HEK293T (cell line): ENCODE results near the gene C14orf132.
"Not testable (repeated sequence)": the region's sequence is repeated elsewhere in the genome, so short reads cannot be mapped to it uniquely, and the experiment has no call there.

ENCODE experiments used
- CTCF ChIA-PET: fragments of 350-600 bp; formaldehyde crosslinking; extraction: SDS; loops from one replicate; lab custom pipeline; 2021; ENCODE audit warnings: antibody characterized with exemption, inconsistent platforms; lab: Yijun Ruan, JAX
- POLR2A ChIA-PET: fragments of 350-600 bp; formaldehyde crosslinking; extraction: SDS; loops from one replicate; lab custom pipeline; 2020; ENCODE audit warnings: antibody characterized with exemption, inconsistent platforms; lab: Yijun Ruan, JAX
- DNase-seq: peaks from one replicate; pipeline ENCODE4 v3.0.0; 2012; ENCODE audit warnings: mixed read lengths; ENCODE audit errors: extremely low spot score
- ARNT ChIP-seq: fragments of 450-650 bp; IDR thresholded peaks from 2 replicates; pipeline ENCODE4 v1.6.1; 2017; ENCODE audit warnings: mild to moderate bottlenecking
- BHLHE40 ChIP-seq: fragments of 450-650 bp; IDR thresholded peaks from 2 replicates; pipeline ENCODE4 v1.6.1; 2016; ENCODE audit warnings: mild to moderate bottlenecking, moderate library complexity, borderline replicate concordance
- CTBP1 ChIP-seq: fragments of 450-650 bp; IDR thresholded peaks from 2 replicates; pipeline ENCODE4 v1.6.1; 2016; ENCODE audit warnings: borderline replicate concordance
- ELF4 ChIP-seq: fragments of 450-650 bp; IDR thresholded peaks from 2 replicates; pipeline ENCODE4 v1.6.1; 2017; ENCODE audit warnings: antibody characterized with exemption
- FOXA1 ChIP-seq: fragments of 450-650 bp; IDR thresholded peaks from 2 replicates; pipeline ENCODE4 v1.6.1; 2016; ENCODE audit warnings: mild to moderate bottlenecking
- FOXK2 ChIP-seq: fragments of 450-650 bp; IDR thresholded peaks from 2 replicates; pipeline ENCODE4 v1.6.1; 2016; ENCODE audit warnings: mild to moderate bottlenecking
- FOXM1 ChIP-seq: fragments of 450-650 bp; IDR thresholded peaks from 2 replicates; pipeline ENCODE4 v1.6.1; 2017; ENCODE audit warnings: mild to moderate bottlenecking, borderline replicate concordance
- HDGF ChIP-seq: fragments of 450-650 bp; IDR thresholded peaks from 2 replicates; pipeline ENCODE4 v1.6.1; 2017; ENCODE audit warnings: antibody characterized with exemption, borderline replicate concordance
- L3MBTL2 ChIP-seq: fragments of 450-650 bp; conservative IDR thresholded peaks from 2 replicates; pipeline ENCODE4 v1.6.1; 2016; ENCODE audit warnings: mild to moderate bottlenecking
- LEF1 ChIP-seq: fragments of 450-650 bp; IDR thresholded peaks from 2 replicates; pipeline ENCODE4 v1.6.1; 2017; ENCODE audit warnings: mild to moderate bottlenecking, borderline replicate concordance
- NFRKB ChIP-seq: fragments of 450-650 bp; IDR thresholded peaks from 2 replicates; pipeline ENCODE4 v1.6.1; 2016; ENCODE audit warnings: mild to moderate bottlenecking, moderate library complexity
- SP1 ChIP-seq: fragments of 450-650 bp; IDR thresholded peaks from 2 replicates; pipeline ENCODE4 v1.6.1; 2017
- SUZ12 ChIP-seq: fragments of 450-650 bp; IDR thresholded peaks from 2 replicates; pipeline ENCODE4 v1.6.1; 2016; ENCODE audit warnings: mild to moderate bottlenecking
- TARDBP ChIP-seq: fragments of 450-650 bp; IDR thresholded peaks from 2 replicates; pipeline ENCODE4 v1.6.1; 2016
- ZNF384 ChIP-seq: fragments of 450-650 bp; IDR thresholded peaks from 2 replicates; pipeline ENCODE4 v1.6.1; 2016
- TF ChIP-seq, protein P1 (sequence below): fragments of 450-650 bp; IDR thresholded peaks from 2 replicates; pipeline ENCODE4 v1.6.1; 2016

C14orf132 gene

DNA sequence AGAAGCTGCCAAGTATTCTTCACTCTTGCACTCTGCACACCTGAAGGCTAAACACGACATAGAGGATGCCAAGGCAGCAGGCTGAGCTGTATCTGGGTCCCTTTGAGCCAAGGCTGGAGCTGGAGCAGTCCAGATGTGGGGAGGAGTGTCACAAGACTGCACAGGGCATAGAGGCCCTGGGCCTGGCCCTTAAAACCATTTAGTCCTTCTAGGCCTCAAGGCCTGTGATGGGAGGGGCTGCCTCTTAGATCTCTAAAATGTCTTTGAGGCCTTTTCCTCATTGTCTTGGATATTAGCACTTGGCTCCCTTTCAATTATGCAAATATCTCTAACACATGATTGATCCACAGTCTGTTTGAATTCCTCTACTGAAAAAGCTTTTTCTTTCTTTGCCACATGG is 28.0 kb upstream of the C14orf132 start:
- POLR2A ChIA-PET, result no interaction called here
- DNase-seq, result no peak
- CTCF ChIA-PET, result no interaction called here
- TF ChIP-seq LEF1 (no peak), HDGF (no peak), FOXK2 (no peak), ZNF384 (no peak), BHLHE40 (no peak), FOXM1 (no peak), NFRKB (no peak), ELF4 (no peak), TARDBP (no peak), SP1 (no peak), FOXA1 (no peak), CTBP1 (no peak), SUZ12 (no peak), L3MBTL2 (no peak), ARNT (no peak)
- TF ChIP-seq, protein P1, sequence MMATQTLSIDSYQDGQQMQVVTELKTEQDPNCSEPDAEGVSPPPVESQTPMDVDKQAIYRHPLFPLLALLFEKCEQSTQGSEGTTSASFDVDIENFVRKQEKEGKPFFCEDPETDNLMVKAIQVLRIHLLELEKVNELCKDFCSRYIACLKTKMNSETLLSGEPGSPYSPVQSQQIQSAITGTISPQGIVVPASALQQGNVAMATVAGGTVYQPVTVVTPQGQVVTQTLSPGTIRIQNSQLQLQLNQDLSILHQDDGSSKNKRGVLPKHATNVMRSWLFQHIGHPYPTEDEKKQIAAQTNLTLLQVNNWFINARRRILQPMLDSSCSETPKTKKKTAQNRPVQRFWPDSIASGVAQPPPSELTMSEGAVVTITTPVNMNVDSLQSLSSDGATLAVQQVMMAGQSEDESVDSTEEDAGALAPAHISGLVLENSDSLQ, result no peak

DNA sequence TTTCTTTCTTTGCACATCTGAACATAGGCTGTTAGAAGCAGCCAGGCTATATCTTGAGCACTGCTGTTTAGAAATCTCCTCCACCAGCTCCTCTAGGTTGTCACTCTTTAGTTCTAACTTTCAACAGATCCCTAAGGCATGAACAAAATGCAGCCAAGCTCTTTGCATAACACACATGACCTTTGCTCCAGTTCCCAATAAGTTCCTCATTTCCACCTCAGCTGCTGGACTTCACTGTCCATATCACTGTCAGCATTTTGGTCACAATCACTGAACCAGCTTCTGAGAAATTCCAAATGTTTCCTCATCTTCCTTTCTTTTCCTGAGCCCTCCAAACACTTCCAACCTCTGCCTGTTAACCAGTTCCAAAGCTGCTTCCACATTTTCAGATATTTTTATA is 27.6 kb upstream of the C14orf132 start:
- ChIA-PET CTCF (no interaction called here), POLR2A (no interaction called here)
- TF ChIP-seq SP1, result no peak
- no peak for TF ChIP-seq L3MBTL2
- no peak for TF ChIP-seq FOXK2
- TF ChIP-seq BHLHE40, result no peak
- no peak for TF ChIP-seq LEF1
- no peak for TF ChIP-seq TARDBP
- no peak for TF ChIP-seq ELF4
- TF ChIP-seq ZNF384, result no peak
- TF ChIP-seq, protein P1, result no peak
- no peak for TF ChIP-seq NFRKB
- no peak for TF ChIP-seq HDGF
- no peak for TF ChIP-seq ARNT
- no peak for TF ChIP-seq SUZ12
- TF ChIP-seq FOXM1, result no peak
- no peak for TF ChIP-seq CTBP1
- DNase-seq, result no peak

- DNase-seq, POLR2A ChIA-PET: not testable (repeated sequence)
- CTCF ChIA-PET, result interaction anchor here (1.7 kb wide), 1 partner anchor 11 kb away, joined by 5 read pairs; no protein-coding TSS in a partner anchor
Observed at GRCh38 chr14:96012757-96013156, 26.4 kb upstream of the C14orf132 start.

- ChIA-PET CTCF (interaction anchor here (1.7 kb wide), 1 partner anchor 12 kb away, joined by 5 read pairs; no protein-coding TSS in a partner anchor), POLR2A (no interaction called here)
- TF ChIP-seq LEF1 (no peak), BHLHE40 (no peak), ZNF384 (no peak), ELF4 (no peak), FOXM1 (no peak), TARDBP (no peak), SUZ12 (no peak), HDGF (no peak), CTBP1 (no peak)
- no peak for DNase-seq
Observed at GRCh38 chr14:96014176-96014575, 25.0 kb upstream of the C14orf132 start.

- peak; percentile 38 for DNase-seq
- CTCF ChIA-PET, result no interaction called here
- TF ChIP-seq HDGF (no peak), ELF4 (no peak), SUZ12 (no peak), TARDBP (no peak), BHLHE40 (no peak), L3MBTL2 (no peak), ARNT (no peak), FOXA1 (no peak)
- POLR2A ChIA-PET, result interaction anchor here (1.0 kb wide), 1 partner anchor 11 kb away, joined by 3 read pairs; no protein-coding TSS in a partner anchor
Observed at GRCh38 chr14:96016501-96017160, 22.5 kb upstream of the C14orf132 start.

- CTCF ChIA-PET, result no interaction called here
Observed at GRCh38 chr14:96017882-96018281, 21.3 kb upstream of the C14orf132 start.

More at GRCh38 chr14:96017882-96018281, 21.3 kb upstream of the C14orf132 start:
- no peak for DNase-seq
- POLR2A ChIA-PET, result no interaction called here
- no peak for TF ChIP-seq TARDBP
- no peak for TF ChIP-seq ARNT
- no peak for TF ChIP-seq L3MBTL2
- no peak for TF ChIP-seq ZNF384
- no peak for TF ChIP-seq FOXK2
